AG04450 (cell line): ENCODE results near the gene ZNF70. TPM values are rescaled to one million over a fixed set of nuclear protein-coding genes. Genes with fewer than 3 reads are reported as not detected.

Source experiments
- CTCF ChIA-PET: fragments of 300-600, 350-600 bp; formaldehyde crosslinking; extraction: SDS; loops from one replicate; lab custom pipeline; 2022; ENCODE audit warnings: antibody characterized with exemption, inconsistent platforms; lab: Charles Lee
- POLR2A ChIA-PET: fragments of 350-600 bp; formaldehyde crosslinking; extraction: SDS; loops from one replicate; lab custom pipeline; 2021; ENCODE audit warnings: antibody characterized with exemption, inconsistent platforms; lab: Yijun Ruan, JAX
- DNase-seq: peaks from one replicate; pipeline ENCODE4 v3.0.0-alpha.2; 2011; ENCODE audit warnings: low read depth, low spot score
- H3K27ac ChIP-seq: one replicate; pipeline ENCODE4 v1.5.1; 2012; ENCODE audit warnings: low read depth, low read length, control low read depth
- H3K27me3 ChIP-seq: one replicate; pipeline ENCODE4 v1.6.0; 2012; ENCODE audit warnings: low read length; ENCODE audit not compliant: control insufficient read depth, insufficient read depth
- H3K4me3 ChIP-seq: 2 replicates; pipeline ENCODE4 v1.5.1; 2011; ENCODE audit warnings: mild to moderate bottlenecking, low read depth, low read length, control low read depth
- H3K9me3 ChIP-seq: 2 replicates; pipeline ENCODE4 v1.5.1; 2012; ENCODE audit warnings: low read length; ENCODE audit not compliant: control insufficient read depth, insufficient read depth
- CTCF ChIP-seq: IDR thresholded peaks from 2 replicates; pipeline ENCODE4 v1.5.1; 2011; ENCODE audit warnings: low read depth, low read length, control low read depth, inconsistent platforms
- polyA plus RNA-seq: library from polyadenylated mRNA; depleted of rRNA; stranded (reverse); fragments of >200 nt; gene quantifications from 2 replicates; pipeline ENCODE4 v1.2.3, GENCODE V29; 2011

Gene ZNF70
- polyA plus RNA-seq, 1 experiment, result 1.6 TPM

- ChIA-PET POLR2A (no interaction called here), CTCF (interaction anchor here (1.1 to 2.2 kb wide), 2 partner anchors 72 to 77 kb away, joined by 3 to 12 read pairs; no protein-coding TSS in a partner anchor)
- 0 out of 2 replicates have a peak, but pooled peaks have one; percentile 5 for TF ChIP-seq CTCF
- Histone ChIP-seq H3K27ac (no peak within 1 kb of the TSS), H3K27me3 (no peaks in the 10 kb centered on the region), H3K9me3 (no peaks in the 10 kb centered on the region; the same call in 1 of the 2 replicates), H3K4me3 (peak within 1 kb of the TSS; percentile 60)
- no peak for DNase-seq
Observed at GRCh38 chr22:23772649-23773473, 21.9 kb upstream of the ZNF70 start, which contains the start of gene MMP11. Gene MMP11, plus strand, starts transcription at chr22:23772849. Its CDS starts 22 bp downstream, at chr22:23772871.

GRCh38 chr22:23772315-23772648 lies 21.4 kb upstream of the ZNF70 start:
- peak overlapping the region; percentile 50 for H3K4me3 ChIP-seq
- POLR2A ChIA-PET, result no interaction called here

GRCh38 chr22:23769321-23769965 lies 18.5 kb upstream of the ZNF70 start:
- Histone ChIP-seq H3K27me3 (no peaks in the 10 kb centered on the region), H3K4me3 (no peak overlapping the region), H3K27ac (no peak overlapping the region), H3K9me3 (no peaks in the 10 kb centered on the region; the same call in 1 of the 2 replicates)
- POLR2A ChIA-PET, result no interaction called here
- TF ChIP-seq CTCF, result no peak
- CTCF ChIA-PET, result interaction anchor here (0.8 to 3.3 kb wide), 10 partner anchors 9 to 89 kb away, joined by 3 to 36 read pairs (median 4); partner anchors contain the start of gene ZNF70
- no peak for DNase-seq

More at GRCh38 chr22:23772315-23772648, 21.4 kb upstream of the ZNF70 start:
- no peaks in the 10 kb centered on the region; the same call in 1 of the 2 replicates for H3K9me3 ChIP-seq
- CTCF ChIA-PET, result interaction anchor here (2.2 kb wide), 1 partner anchor 73 kb away, joined by 12 read pairs; no protein-coding TSS in a partner anchor
- TF ChIP-seq CTCF, result no peak
- no peak for DNase-seq
- H3K27me3 ChIP-seq, result no peaks in the 10 kb centered on the region
- no peak overlapping the region for H3K27ac ChIP-seq

- Histone ChIP-seq H3K27me3 (no peaks in the 10 kb centered on the region), H3K9me3 (no peaks in the 10 kb centered on the region), H3K27ac (no peak within 1 kb of the TSS), H3K4me3 (peak within 1 kb of the TSS; percentile 59)
- ChIA-PET POLR2A (no interaction called here), CTCF (interaction anchor here (0.5 to 3.3 kb wide), 6 partner anchors 9 to 91 kb away, joined by 3 to 36 read pairs (median 4); no protein-coding TSS in a partner anchor)
- DNase-seq, result no peak
- TF ChIP-seq CTCF, result peak; percentile 79
Observed at GRCh38 chr22:23767673-23768548, 17.0 kb upstream of the ZNF70 start, which contains the start of gene CHCHD10. Gene CHCHD10, minus strand, starts transcription at chr22:23767972. Its CDS starts 98 bp downstream, at chr22:23767874.
